Left lung (tissue), 10 donors: ENCODE results near the gene COL15A1. TPM values are rescaled to one million over a fixed set of nuclear protein-coding genes. Genes with fewer than 3 reads are reported as not detected.

ENCODE experiments used
- ATAC-seq: fragments of 200-7000 bp; cut with Tn5 transposase; one replicate; pipeline ENCODE4 v1.9.1; 2020; ENCODE audit warnings: moderate library complexity
- DNase-seq, 4 donors: peaks; one replicate each; pipeline ENCODE4 v3.0.0-alpha.2; 2013 to 2020
- H3K27ac ChIP-seq, 2 donors: fragments of 200-600 bp; sonication (generic) in 1 of 2; one replicate each; pipeline versions ENCODE4 v1.5.0 to v1.8.0; 2020 to 2021
- H3K27me3 ChIP-seq, 2 donors: fragments of 200-600 bp; sonication (generic) in 1 of 2; one replicate each; pipeline versions ENCODE4 v1.5.0 to v1.8.0; 2020 to 2021
- H3K36me3 ChIP-seq, 2 donors: fragments of 200-600 bp; sonication (generic) in 1 of 2; one replicate each; pipeline versions ENCODE4 v1.5.0 to v1.8.0; 2020 to 2021
- H3K4me1 ChIP-seq, 2 donors: fragments of 200-600 bp; one replicate each; pipeline ENCODE4 v1.8.0; 2021
- H3K4me3 ChIP-seq, 2 donors: fragments of 200-600 bp; sonication (generic) in 1 of 2; one replicate each; pipeline versions ENCODE4 v1.5.0 to v1.8.0; 2020 to 2021; ENCODE audit warnings: mild to moderate bottlenecking in 1 of 2
- H3K9me3 ChIP-seq, 2 donors: fragments of 200-600 bp; sonication (generic) in 1 of 2; one replicate each; pipeline versions ENCODE4 v1.5.0 to v1.8.0; 2020 to 2021
- intact Hi-C, 2 donors: fragments of 100-400 bp; cut with DNase I; formaldehyde crosslinking; loops; one replicate each; pipeline versions ENCODE4 v1.11.2 to v1.14.2; 2022
- polyA plus RNA-seq, 6 donors: library from polyadenylated mRNA; unstranded; fragments of 120-200 nt; gene quantifications; one replicate each; pipeline ENCODE4 v1.2.1, GENCODE V29; 2013; ENCODE audit not compliant: insufficient read length in 6 of 6
- total RNA-seq, 2 donors: library from RNA; stranded (reverse); fragmentation: NEBNext Ultra II Directional; extraction: Animal tissue kit (Norgen Biotek cat#: 25700); gene quantifications; one replicate each; pipeline ENCODE4 v1.2.1, GENCODE V29; 2021
- TF ChIP-seq, protein P1 (sequence below), 2 donors: fragments of 200-600 bp; sonication (generic) in 1 of 2; IDR thresholded peaks; one replicate each; pipeline versions ENCODE4 v1.5.0 to v1.8.0; 2021; ENCODE audit warnings: antibody characterized with exemption in 2 of 2
- donor health status: DM: no; HTN: yes; CAD: no.
- donor health status: DM: no; HTN: no; CAD: no.

The COL15A1 gene
- total and polyA plus RNA-seq, 8 donors, result 2.4 to 58.4 (median 7.4) TPM

DNA sequence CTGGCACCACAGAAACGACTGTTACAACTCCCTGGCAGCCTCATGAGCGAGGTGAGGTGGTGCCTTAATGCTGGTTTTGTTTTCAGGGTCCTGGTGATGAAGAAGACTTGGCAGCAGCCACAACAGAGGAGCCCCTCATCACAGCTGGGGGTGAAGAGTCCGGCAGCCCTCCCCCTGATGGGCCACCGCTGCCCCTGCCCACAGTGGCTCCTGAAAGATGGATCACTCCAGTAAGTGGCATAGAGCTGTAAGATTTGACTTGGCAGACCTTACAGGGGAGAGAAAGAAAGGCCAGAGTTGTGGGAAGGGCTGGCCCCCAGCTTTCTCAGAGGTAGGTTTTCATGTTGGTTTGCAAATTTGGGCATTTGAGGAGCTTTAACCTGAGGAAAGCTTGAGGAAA is 72.2 kb downstream of the COL15A1 start:
- Histone ChIP-seq H3K27ac (no peak overlapping the region), H3K36me3 (no peaks in the 10 kb centered on the region), H3K4me3 (no peak overlapping the region), H3K27me3 (no peaks in the 10 kb centered on the region), H3K9me3 (peaks cover 0 to 9% of the 10 kb centered on the region in 2 donors), H3K4me1 (no peaks in the 10 kb centered on the region)
- no peak for ATAC-seq
- intact Hi-C loops, result no loop called here
- TF ChIP-seq, protein P1, sequence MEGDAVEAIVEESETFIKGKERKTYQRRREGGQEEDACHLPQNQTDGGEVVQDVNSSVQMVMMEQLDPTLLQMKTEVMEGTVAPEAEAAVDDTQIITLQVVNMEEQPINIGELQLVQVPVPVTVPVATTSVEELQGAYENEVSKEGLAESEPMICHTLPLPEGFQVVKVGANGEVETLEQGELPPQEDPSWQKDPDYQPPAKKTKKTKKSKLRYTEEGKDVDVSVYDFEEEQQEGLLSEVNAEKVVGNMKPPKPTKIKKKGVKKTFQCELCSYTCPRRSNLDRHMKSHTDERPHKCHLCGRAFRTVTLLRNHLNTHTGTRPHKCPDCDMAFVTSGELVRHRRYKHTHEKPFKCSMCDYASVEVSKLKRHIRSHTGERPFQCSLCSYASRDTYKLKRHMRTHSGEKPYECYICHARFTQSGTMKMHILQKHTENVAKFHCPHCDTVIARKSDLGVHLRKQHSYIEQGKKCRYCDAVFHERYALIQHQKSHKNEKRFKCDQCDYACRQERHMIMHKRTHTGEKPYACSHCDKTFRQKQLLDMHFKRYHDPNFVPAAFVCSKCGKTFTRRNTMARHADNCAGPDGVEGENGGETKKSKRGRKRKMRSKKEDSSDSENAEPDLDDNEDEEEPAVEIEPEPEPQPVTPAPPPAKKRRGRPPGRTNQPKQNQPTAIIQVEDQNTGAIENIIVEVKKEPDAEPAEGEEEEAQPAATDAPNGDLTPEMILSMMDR (IDR thresholded peaks at IDR 0.05), result no peak
- no peak for DNase-seq

DNA sequence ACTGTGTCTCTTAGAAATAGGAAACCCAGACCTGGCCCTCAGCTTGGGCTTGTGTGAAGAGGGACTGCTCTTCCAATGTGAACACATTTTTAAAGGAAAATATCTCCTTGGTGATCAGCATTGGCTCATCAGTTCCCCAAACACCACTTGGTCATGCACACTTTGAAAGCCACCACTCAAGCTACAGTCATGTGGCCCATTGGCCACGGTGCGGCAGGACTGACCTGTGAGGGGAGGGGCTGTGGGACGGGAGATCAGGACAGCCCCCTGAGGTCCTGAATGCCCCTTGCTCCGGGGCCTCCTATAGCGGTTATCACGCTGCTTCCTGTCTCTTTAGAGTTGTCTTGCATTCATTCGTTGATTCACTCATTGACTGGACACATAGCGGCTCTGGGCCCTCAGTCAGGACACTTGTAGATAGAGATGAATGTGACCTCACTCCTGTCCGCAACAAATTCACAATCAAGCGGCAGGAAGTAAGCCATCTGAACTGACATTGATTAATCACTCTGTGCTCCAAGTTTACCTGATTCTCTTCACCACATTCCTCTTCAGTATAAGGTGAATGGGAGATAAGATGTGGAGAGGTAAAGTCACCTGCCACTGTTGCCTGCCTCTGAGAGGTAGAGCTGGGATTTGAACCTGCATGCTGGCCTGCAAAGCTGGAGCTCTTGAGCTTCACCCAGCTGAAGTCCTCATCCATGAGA is 73.1 kb downstream of the COL15A1 start:
- Histone ChIP-seq H3K36me3 (no peaks in the 10 kb centered on the region), H3K9me3 (peaks cover 0 to 1% of the 10 kb centered on the region in 2 donors), H3K4me3 (no peak overlapping the region), H3K4me1 (no peaks in the 10 kb centered on the region), H3K27ac (no peak overlapping the region), H3K27me3 (no peaks in the 10 kb centered on the region)
- no peak for DNase-seq
- TF ChIP-seq, protein P1 (IDR thresholded peaks at IDR 0.05), result no peak
- intact Hi-C loops, result no loop called here
- no peak for ATAC-seq

- Histone ChIP-seq H3K27ac (no peak overlapping the region), H3K4me1 (no peaks in the 10 kb centered on the region), H3K27me3 (no peaks in the 10 kb centered on the region), H3K4me3 (no peak overlapping the region), H3K9me3 (no peaks in the 10 kb centered on the region), H3K36me3 (no peaks in the 10 kb centered on the region)
- intact Hi-C loops, result no loop called here
- DNase-seq, result no peak
- TF ChIP-seq, protein P1 (IDR thresholded peaks at IDR 0.05), result no peak
- ATAC-seq, result no peak
These were observed 74.9 kb downstream of the COL15A1 start for GRCh38 chr9:99018653-99019052.

- no peaks in the 10 kb centered on the region for H3K36me3 ChIP-seq
These were observed 76.0 kb downstream of the COL15A1 start for GRCh38 chr9:99019510-99020331.

More at GRCh38 chr9:99019510-99020331, 76.0 kb downstream of the COL15A1 start:
- intact Hi-C loops, result no loop called here
- DNase-seq (no peak), ATAC-seq (peak; percentile 68)
- Histone ChIP-seq H3K4me1 (no peaks in the 10 kb centered on the region), H3K4me3 (no peak overlapping the region), H3K27ac (peak overlapping the region; percentile 18 to 53), H3K9me3 (no peaks in the 10 kb centered on the region), H3K27me3 (no peaks in the 10 kb centered on the region)
- TF ChIP-seq, protein P1 (IDR thresholded peaks at IDR 0.05), result no peak
